NCI-H2107 treated with DMSO at 0.1 percent for 48 hours (cell line): ENCODE results near the gene CFD.
A peak's percentile ranks its signal among the peaks of the same experiment; 100 is the strongest.
"Not testable (repeated sequence)": the region's sequence is repeated elsewhere in the genome, so short reads cannot be mapped to it uniquely, and the experiment has no call there.

ENCODE experiments used
- DNase-seq: peaks from one replicate; lab custom pipeline; 2025; ENCODE audit not compliant: unreplicated experiment; lab: John Stamatoyannopoulos, UW

Gene CFD

GRCh38 chr19:870963-871401 is 11.5 kb downstream of the CFD start:
- DNase-seq = no peak

GRCh38 chr19:871446-872265 is 12.2 kb downstream of the CFD start:
- DNase-seq = no peak

GRCh38 chr19:872266-872951 is 12.9 kb downstream of the CFD start:
- no peak for DNase-seq

DNA sequence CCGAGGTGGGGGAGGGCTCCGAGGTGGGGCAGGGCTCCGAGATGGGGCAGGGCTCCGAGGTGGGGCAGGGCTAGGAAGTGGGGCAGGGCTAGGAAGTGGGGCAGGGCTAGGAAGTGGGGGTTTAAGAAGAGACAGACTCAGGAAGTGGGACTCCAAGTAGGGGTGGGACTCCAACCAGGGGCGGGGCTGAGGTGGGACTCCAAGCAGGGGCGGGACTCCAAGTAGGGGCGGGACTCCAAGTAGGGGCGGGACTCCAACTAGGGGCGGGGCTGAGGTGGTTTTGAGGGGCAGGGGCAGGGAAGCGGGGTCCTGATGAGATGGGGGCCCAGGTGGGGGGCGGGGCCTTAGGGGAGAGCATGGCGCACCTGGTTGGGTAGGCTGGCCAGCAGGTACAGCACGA is 13.6 kb downstream of the CFD start:
- DNase-seq = no peak

DNA sequence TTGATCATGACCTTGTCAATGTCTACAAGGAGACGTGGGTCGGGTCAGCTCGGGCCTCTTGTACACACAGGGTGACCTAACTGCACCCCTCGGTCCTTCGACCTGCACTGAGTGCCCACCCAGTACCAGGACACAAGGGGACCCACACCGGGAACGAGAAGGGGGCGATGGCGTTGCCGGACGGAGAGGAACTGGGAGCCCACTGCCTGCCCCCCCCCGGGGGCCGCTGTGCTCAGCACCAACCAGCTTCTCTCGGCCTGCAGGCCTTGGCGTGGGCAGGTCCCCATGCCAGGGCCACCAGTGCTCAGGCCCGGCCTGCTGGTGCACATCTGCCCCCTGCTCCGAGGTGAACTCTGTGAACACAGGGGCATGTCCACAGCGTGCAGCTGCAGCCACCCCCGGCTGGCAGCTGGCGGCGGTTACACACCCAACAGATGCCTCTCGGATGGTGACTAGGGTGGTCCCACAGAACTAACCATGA is 14.1 kb downstream of the CFD start:
- no peak for DNase-seq

DNA sequence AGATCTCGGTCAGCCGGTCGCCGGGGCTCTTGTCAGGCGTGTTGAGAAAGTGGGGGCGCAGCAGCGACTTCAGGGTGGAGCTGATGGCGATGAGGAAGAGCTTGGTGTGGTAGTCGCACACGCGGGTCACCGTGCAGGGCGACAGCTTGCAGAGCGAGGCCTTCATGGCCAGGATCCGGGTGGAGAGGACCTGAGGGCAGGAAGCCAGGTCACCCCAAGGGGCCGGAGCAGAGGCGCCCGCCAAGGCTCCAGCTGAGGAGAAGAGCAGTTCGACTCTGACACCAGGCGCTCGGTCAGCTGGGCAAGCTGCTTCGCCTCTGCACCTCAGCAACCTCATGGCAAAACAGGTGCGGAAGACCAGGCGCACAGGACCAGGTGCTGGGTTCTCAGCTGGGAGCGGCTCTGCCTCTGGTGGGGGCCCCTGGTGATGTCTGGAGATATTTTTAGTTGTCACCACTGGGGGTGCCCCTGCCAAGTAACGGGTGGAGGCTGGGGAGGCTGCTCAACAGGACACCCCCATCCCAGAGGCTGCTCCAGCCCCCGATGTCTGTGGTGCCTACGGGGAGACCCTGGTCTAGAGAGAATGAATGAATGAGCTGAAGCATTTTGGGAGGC is 15.9 kb downstream of the CFD start:
- DNase-seq = no peak

DNA sequence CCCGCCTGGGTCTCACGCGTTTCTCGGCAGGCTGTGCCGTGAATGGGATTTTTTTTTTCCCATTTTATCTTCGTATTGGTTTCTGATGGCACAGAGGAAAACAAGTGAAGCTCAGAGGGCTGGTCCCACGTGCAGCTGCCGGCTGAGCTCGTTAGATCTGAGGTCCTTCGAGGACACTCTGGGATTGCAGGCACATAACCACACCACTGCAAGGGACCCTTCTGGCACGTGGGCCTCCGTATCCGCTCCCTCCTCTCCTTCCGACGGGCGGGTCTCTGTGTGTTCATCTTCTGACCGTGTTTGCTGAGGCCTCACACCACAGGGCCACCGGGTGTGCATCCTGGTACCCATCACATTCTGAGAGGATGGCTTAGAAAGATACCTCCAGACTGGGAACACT is 16.6 kb downstream of the CFD start:
- no peak for DNase-seq

GRCh38 chr19:876780-877314 is 17.4 kb downstream of the CFD start:
- peak; percentile 57 for DNase-seq

GRCh38 chr19:877992-878660 is 18.7 kb downstream of the CFD start:
- DNase-seq = not testable (repeated sequence)

DNA sequence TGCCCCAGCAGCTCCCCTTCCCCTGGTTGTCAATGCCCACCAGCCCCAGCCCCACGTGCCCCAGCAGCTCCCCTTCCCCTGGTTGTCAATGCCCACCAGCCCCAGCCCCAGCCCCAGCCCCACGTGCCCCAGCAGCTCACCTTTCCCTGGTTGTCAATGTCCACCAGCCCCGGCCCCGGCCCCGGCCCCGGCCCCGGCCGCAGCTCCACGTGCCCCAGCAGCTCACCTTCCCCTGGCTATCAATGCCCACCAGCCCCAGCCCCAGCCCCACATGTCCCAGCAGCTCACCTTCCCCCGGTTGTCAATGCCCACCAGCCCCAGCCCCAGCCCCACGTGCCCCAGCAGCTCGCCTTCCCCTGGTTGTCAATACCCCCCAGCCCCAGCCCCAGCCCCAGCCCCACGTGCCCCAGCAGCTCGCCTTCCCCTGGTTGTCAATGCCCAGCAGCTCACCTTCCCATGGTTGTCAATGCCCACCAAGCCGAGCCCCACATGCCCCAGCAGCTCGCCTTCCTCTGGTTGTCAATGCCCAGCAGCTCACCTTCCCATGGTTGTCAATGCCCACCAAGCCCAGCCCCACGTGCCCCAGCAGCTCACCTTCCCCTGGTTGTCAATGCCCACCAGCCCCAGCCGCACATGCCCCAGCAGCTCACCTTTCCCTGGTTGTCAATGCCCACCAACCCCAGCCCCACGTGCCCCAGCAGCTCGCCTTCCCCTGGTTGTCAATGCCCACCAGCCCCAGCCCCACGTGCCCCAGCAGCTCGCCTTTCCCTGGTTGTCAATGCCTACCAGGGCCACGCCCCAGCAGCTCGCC is 19.5 kb downstream of the CFD start:
- not testable (repeated sequence) for DNase-seq

- no peak for DNase-seq
Observed at GRCh38 chr19:879711-880438, 20.4 kb downstream of the CFD start.

- DNase-seq = no peak
Observed at GRCh38 chr19:881385-882071, 22.1 kb downstream of the CFD start.

DNA sequence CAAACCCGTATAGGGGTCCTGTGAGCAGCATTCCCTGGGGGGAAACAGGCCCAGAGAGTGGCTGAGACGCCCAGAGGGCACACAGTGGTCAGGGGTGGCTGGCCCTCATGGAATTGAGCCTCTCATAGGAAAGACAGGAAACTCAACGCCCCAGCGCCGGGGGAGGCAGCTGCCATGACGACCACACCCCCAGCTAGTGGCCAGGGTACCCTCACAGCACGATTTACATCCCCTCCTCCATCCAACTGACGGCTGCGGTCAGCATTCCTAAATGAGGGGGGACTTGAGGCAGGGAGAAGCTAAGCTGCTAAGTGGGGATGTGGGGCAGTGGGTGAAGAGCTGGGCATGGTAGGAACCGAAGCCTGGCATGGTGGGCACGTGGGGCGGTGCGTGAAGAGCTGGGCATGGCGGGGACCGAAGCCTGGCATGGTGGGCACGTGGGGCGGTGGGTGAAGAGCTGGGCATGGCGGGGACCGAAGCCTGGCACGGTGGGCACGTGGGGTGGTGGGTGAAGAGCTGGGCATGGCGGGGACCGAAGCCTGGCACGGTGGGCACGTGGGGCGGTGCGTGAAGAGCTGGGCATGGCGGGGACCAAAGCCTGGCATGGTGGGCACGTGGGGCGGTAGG is 23.5 kb downstream of the CFD start:
- DNase-seq = no peak

DNA sequence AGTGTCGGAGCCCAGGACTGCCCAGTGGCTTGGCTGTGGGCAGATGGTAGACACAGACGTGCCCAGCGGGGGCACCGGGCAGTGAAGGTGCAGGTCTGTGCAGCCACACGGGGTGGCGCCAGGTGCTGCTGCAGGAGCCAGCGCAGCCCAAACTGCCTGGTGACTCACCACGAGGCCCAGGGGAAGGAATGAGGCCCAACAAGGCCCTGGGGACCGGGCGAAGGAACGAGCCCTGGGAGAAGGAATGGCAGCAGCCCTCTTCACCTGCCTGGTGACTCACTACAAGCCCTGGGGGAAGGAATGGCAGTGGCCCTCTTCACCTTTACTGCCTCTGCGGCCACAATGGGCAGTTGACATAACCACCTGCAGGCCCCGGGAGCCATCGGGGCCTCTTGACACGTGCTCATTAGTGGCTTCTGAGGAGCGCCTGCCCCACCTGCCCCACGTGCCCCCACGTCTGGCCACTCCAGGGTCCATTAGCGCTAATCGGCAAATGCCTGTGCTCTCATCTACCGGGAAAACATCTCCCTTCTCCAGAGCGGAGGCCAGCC is 24.3 kb downstream of the CFD start:
- DNase-seq = peak; percentile 49

DNA sequence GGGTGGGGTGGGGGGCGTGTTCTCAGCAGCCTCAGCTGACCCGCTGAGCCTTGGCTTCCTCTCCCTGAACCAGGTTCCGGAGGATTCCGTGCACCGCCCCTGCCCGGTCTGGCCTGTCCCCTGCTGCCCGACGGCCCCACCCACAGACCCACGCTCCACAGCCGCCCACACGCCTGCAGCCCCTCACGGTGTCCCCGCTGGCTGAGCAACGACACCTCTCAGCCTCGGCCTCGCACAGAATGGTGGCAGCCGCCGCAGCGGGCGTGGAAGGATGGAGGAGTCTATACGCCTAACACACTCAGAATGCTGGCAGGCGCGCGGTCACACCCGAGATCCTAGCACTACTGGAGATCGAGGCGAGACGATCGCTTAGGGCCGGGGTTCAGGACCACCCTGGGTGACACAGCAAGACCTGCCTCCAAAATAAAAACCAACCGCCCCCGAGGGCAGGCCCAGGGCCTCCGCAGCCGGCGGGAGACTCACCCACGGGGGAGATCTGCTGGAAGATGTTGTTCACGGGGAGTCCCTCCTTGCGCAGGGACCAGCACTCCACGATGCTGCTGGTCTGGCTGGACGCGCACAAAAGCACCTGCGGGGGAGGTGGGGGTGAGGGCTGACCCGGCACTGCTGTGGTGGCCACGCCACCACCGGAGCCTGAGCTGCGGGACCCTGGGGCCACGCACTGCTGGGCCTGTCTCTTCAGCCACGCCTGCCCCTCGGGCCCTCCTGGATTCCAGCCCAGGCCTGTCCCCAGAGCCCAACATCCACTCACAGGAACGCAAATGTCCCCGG is 25.2 kb downstream of the CFD start:
- DNase-seq = no peak

- no peak for DNase-seq
Observed at GRCh38 chr19:885536-886224, 26.2 kb downstream of the CFD start.

DNA sequence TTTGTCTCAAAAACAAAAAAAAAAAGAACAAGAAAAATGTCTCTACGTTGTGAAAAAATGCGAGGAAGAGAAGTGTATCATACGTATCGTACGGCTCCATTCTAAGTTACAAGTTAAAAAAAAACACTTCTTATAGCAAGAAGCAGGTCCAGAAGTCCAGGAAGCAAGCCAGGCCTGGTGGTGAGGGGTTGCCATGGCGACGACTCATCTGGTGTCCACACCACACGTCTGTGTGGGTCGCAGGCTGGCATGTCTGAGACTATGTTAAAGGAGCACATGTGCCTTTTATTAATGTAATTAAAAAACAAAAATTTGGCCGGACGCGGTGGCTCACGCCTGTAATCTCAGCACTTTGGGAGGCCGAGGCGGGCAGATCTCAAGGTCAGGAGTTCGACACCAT is 27.6 kb downstream of the CFD start:
- DNase-seq = no peak
